ENCODE data around the gene ERICH2.

Gene ERICH2

DNA sequence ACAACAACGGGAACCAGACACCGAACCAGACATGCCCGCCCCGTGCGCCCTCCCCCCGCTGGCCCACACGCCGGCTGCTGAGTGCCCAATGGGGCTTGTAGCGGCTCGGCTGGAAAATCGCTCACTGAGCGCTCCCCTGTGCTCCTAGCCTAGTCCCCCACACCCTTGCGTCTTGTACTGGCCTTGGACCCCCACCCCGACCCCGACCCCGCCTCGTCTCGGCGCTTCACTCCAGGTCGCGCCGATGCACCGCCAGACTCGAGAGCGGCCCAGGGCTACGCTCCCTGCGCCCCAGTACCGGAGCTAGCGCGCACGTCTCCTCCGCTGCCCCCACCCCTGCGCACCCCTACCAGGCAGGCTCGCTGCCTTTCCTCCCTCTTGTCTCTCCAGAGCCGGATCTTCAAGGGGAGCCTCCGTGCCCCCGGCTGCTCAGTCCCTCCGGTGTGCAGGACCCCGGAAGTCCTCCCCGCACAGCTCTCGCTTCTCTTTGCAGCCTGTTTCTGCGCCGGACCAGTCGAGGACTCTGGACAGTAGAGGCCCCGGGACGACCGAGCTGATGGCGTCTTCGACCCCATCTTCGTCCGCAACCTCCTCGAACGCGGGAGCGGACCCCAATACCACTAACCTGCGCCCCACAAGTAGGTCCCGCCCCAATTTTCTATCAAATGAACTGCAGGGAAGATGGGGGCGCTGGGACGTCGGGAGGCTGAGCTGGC lies 48.0 kb downstream of the ERICH2 start:
- no peak for DNase-seq

DNA sequence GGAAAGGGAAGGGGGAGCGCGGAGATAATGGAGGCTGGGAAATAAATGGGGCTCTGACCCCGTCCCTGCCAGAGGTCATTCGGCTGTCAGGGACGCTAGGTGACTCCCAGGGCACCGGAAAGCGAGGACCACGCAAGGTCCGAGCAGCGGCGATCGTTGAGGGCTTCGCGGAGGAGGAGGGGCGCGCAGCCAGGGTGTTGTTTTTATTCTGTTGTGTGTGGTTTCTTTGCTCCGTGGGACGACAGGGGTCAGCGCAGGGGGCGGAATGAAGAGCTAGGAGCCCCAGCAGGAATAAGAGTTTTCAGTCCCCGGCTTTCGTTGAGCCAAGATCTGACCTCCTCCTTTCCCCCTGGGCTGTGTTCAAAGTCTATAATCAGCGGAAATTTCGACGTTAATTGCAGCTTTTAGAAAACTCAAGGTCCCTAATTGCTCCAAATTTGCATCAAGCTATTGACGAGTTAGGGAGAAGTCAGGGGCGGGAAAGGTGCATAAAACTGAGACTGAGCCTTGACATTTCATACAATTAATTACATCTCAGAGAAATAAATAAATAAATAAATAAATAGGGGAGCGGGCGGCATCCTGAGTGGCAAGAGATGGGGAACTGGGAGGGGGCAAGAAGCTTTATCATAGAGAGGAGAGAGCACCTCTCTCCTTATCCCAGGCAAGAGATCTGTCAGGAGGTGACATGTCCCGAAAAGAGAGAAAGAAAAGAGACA lies 48.7 kb downstream of the ERICH2 start:
- DNase-seq, result no peak

DNA sequence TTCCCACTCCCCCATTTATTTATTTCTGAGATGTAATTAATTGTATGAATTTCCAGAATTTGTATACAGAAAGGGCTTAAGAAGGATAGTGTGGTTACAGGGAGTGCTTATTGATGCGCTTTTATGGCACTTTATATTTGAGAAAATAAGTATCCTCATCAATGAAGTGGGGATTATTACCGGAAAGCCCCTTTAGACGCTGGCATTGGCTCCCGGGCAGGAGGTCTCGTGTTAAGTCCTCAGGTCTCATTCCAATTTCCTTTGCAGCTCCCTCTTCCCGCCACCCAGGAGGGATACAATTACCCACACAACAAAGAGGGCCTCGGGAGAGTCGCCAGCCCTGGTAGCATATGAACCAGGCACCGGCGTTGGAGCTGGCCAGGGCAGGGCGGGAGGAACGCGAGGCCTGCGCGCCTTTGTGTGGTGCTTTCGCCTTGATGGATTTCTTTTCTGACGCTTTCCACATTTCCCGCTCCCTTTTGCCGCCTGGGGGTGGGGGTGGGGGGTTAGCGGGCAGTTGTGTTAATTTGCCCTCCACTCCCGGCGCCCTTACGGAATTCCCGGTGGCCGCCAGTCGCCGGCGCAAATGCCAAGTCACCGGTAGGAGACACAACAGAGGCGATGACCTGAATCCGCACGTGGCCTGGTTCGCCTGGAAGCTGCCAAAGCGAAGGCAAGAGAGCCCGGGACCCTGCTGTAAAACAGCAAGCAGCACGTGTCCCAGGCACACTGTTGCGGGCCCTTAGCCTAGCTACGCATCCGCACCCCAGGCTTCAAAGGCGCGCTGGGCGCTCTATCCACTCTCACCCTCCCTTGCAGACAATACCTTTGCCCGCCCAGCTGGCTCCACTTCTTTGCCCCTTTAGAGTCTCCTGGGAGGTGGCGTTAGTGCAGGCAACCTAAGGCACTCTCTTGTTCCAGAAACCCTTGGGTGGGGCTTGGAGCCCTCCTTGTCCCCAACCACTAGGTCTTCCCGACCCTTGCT lies 49.8 kb downstream of the ERICH2 start:
- no peak for DNase-seq

DNA sequence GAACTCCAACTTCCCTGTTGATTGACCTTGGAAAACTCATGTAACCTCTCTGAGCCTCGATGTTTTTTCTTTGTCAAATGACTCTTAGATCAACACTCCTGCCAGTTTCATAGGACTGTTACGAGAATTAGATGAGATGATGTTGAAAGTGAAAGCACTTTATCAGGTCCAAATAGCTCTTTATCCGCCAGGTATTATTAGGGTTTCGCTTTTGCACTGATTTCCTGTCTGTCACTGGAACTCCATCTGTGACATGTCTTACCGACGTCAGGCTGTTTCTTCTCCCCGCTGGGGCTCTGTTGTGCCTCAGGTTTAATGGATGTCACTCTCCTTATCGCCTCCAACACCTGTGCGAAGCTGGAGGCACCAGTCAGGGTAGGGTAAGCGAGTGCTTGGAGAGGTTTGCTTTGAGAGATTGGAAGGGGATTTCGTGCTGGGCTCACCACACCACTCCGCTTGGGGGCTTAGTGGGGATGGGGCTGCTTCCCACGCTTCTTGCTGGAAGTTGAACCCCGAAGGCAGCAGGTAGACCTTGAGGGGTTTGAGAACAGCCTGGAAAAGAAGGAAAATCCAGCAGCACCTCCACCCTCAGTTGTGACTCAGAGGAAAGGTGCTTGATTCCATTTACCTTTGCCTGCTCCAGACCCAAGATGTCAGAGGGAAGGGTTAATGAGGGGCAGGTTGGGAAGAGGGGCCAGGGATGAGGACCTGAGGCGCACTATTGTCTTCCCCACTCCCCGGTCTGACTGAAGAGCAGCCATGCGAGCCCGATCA lies 50.8 kb downstream of the ERICH2 start:
- no peak for DNase-seq

DNA sequence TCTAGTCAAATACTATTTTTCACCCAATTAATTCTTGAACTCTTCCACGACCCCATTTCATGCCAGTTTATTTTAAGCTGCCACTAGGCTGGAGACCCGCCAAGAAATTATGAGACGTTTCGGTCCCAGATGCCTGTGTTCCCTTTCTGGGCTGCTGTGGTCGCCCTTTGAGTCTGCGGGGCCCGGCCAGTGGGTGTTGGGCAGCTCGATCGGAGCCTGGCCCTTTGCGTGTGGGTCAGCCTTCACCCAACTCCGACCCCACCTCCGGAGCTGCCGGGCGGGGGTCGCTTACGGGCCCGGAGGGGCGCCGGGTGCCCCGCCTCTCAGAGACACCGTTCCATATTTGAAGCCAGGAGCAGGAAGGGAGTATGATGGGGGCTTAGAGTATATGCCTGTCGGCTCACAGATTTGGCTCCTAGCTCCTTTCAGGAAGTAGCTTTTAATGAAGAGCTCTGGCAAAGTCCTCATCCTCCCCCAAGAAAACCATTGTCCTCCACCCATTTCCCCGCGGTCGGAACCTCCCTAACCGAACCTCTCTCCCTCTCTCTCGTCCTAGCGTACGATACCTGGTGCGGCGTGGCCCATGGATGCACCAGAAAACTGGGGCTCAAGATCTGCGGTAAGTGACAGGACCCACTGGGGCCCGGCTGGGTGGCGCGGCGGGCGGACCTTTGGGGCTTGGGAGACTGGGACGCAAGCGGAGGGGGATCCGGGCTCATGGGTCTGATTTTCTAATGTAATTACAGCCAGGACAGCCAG lies 51.5 kb downstream of the ERICH2 start:
- DNase-seq, result no peak

DNA sequence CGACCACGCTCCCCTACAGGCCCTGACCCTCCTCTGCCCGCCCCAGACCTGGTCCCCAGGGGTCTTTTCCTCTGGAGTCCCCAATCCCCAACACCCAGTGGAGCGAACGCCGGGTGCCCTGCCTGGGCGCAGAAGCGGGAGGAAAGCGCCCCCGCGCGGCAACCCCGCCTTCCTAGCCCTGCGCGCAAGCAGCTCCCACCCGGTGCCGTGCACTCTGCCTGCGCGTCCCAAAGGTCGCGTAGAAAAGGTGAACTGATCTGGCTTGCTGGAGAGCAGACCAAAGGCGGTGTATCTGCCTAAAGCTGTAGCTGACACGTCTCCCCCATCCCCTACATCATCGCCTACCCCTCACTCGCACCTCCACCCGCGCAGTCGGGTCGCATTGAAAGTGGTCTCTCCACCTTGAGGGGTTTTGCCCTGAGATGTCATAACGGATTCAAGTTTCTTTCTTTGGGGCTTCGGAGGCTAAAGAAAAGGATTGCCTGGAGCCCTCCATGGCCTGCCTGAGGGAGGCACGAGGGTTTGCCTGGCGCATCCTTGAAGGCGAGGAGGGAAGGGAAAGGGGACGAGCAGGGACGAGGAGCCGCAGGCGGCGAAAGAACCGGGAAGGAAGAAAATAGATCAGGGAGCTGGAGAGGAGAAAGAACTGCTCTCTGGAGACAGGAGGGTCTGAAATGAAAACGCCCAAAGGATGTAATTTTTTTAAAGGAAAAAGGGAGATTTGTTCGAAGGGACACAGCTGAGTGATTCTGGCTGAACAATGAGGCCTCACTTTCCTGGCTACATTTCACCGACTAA lies 52.3 kb downstream of the ERICH2 start:
- peak in 1 of 2 experiments; percentile 28 for DNase-seq

DNA sequence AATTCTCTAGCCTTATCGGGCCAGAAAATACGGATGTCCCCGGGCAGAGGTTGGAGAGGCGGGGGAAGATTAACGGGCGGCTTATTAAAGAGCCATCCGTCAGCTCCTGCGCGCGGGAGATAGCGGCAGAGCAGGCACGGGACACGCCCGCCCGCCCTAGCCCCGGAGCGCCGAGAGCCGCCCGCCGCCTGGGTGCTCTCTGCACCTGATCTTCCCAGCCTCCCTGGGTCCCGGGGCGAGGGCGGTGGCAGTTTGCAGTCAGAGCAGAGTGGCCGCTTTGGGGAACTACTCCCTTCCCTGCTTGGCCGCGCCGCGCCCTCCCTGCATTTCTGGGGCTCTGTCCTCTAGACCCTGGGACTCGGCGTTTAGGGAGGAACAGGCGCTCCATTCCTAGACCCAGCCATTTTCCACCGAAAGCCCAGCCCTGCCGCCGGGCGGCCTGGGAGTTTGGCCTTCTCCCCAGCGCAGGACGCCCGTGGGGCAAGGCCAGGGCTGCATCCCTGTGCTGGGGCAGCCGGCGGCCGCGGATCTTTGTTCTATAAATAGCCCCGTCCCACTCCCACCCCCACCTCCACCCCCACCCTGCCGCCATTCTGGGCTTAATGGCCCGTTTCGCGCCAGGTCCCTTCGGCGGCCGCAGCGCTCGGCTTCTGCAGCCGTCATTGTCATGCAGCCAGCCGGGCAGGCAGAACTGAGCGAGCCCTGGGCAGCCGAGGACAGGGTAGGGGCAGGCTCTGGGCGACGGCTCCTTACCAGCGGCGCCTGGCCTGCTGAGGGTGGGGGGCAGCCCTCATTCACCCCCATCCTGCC lies 53.1 kb downstream of the ERICH2 start:
- DNase-seq, result no peak

DNA sequence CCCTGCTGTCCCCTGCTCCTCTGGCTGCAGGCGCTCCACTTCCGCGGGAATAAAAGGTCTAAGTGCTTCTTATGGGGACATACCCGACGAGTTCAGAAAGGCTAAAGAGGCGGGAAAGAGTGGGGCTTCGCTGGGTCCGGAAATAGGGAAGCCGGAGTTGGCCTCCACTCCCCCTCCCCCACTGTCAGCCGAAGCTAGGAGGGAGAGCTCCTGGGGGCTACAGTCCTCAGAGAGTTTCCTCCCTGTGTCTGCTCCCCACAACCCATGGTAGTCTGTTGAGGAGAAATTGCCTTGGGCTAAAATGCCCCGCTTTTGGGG lies 53.7 kb downstream of the ERICH2 start:
- no peak for DNase-seq

DNA sequence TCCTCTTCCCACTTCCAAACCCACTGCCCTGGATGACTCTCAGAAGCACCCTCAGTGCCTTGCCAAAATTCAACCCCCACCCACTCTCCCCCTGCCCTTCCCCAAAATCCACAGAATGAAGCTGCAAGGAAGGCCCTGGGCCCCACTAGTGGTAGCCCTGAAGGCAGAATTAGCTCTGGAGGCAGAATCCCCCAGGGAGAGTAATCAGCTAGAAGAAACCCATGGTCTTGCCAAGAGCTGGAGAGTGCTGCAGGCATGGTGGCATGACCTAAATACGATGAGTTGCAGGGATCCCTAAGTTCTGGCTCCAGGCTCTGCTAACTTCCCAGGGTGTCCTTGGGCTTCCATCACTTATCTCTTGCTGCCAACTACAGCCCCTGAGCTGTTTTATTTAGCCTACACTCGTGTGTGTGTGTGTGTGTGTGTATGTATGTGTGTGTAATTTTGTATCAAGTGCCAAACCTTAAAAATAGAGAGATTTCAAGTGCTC lies 54.4 kb downstream of the ERICH2 start:
- DNase-seq, result no peak

DNA sequence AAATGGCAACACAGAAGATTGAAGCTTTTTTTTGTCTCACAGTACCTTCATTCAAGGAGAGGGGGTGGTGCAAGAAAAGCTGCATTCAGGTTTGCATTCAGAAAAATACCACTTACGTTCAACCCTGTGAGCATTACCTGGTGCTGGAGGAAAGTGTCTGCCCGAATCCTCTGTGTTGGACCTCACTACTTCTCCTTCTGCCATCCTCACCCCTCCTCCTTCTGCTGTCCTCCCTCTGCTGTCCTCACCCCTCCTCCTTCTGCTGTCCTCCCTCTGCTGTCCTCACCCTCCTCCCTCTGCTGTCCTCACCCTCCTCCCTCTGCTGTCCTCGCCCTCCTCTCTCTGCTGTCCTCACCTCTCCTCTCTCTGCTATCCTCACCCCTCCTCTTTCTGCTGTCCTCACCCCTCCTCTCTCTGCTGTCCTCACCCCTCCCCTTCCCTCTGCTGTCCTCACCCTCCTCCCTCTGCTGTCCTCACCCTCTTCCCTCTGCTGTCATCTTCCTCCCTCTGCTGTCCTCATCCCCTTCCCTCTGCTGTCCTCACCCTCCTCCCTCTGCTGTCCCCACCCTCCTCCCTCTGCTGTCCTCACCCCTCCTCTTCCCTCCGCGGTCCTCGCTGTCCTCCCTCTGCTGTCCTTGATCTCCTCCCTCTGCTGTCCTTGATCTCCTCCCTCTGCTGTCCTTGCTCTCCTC lies 57.8 kb downstream of the ERICH2 start:
- no peak for DNase-seq

DNA sequence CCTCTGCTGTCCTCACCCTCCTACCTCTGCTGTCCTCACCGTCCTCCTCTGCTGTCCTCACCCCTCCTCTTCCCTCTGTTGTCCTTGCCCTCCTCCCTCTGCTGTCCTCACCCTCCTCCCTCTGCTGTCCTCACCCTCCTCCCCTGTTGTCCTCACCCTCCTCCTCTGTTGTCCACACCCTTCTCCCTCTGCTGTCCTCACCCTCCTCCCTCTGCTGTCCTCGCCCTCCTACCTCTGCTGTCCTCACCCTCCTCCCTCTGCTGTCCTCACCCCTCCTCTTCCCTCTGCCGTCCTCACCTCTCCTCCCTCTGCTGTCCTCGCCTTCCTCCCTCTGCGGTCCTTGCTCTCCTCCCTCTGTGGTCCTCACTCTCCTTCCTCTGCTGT lies 58.3 kb downstream of the ERICH2 start:
- DNase-seq, result no peak

DNA sequence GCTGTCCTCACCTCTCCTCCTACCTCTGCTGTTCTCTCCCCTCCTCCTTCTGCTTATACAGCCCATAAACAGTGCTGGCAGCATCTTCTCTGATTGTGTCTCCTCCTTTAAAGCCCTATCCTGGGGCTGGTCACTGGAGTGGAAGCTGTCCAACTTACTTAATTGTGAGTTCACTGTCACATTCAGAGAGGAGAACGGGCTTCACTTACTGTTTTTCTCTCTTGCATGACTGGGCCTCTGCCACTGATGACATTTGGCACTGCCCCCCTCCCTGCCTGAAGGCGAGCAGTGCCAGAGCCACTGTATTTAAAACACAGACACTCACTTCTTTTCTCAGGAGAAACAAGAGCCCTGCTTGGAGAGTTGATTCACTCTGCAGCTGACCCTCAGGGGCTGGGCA lies 58.9 kb downstream of the ERICH2 start:
- no peak for DNase-seq

DNA sequence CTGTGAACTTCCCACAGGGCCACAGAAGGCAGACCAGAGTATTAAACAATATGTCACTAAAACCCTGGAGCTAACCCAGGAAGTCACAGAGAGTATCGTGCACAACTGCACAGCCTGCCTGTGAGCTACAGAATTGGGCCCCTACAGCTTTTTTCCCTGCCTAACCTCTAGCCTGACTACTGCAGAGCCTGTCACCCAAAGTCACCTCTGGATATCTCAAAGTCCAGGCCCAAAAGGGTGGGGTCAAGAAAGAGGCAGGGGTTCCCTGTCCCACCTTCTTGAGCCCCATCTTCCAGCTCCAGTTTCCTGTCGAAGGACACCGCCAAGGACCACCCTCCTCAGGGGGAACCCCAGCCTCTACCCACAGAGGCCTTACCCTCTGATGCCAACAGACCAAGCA lies 60.0 kb downstream of the ERICH2 start:
- DNase-seq, result no peak

DNA sequence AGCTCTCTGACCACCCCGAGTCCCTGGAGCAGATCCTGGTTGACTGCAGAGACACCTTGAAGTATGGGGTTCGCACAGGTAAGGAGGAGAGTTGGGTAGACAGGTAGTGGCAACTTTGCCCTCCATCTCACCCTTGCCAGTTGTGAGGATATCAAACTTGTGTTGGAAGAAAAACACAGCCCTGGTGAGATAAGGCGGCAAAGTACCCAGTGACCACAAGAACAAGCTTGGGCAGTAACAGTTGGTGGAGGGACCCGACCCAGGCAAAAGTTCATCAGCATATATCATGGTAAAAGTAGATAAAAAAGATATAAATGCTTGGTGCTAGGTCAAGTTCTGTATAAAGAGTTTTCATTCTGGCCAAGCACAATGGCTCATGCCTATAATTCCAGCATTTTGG lies 60.9 kb downstream of the ERICH2 start:
- DNase-seq, result no peak

DNA sequence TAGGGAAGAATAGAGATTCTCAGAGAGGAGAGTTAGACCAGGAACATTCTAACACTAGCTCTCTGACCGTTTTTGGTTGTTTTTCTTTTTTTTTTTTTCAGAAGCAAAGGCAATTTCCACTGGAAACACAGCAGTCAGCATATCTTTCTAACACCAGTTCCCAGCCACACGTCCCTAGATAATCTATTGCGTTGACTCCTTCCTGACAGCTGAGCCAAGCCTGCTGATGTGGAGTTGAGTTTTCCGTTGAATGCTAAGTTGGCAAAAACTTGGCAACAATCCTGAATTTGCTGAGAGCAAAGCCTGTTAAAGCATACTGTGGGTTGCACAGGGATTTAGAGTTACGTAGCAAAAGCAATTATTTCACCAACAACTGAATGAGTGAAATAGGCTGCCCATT lies 65.8 kb downstream of the ERICH2 start:
- DNase-seq, result no peak

DNA sequence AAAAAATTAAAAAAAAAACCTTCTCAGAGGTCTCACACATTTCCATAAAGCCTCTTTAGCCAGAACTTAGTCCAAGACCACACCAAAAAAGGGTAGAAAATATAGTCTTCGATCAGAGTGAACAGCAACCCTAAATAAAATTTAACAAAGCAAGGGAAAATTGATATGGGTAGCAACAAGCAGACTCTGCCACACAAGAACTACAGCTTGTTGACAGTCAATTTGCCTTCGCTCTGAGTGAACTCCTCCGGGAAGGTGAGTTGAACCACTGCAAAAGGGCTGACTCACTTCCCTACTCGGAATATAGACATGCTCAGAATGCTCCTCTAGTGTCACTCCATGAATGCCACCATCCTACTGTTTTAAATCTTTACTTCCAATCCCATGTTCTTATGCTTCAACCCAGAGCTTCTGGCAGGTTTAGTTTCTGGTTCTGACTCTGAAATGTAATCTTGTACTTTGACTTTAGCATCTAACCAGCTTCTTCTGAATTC lies 70.6 kb downstream of the ERICH2 start:
- DNase-seq, result no peak

DNA sequence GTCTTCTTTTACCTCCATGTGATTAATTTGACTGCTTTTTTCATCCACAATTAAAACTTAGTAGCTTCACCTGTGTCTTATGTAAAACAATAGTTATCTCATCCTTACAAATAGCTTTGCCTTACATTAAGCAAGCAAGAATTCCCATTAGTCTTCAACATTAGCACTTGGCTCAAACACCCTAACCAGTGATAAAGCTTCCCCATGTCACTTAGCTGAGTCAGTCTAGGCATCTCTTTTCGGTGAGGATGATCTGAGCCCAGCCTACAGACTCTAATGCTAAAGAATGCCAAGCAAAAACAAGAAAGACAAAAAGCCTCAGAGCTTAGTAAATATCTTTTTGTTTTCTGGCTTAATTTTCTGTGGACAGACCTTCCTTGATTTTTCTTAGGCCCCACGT lies 72.6 kb downstream of the ERICH2 start:
- DNase-seq, result no peak

DNA sequence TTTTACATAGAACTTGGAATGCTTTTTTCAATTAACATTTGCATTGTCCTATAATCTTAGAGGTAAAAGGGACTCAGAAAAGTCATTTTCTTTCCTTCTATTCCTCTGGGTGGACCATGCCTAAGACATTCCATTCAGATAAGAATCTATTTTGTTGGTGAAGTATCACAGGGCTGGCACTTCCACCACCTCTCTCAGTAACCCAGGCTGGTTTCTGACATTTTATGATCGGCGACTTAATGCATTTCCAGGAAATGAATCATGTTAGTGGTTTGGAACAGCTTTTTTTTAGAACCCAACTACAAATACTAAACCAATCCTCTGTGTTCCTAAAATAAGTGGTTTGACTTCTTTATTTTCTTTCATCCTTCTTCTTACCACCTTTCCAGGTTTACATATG lies 73.5 kb downstream of the ERICH2 start:
- DNase-seq, result no peak

DNA sequence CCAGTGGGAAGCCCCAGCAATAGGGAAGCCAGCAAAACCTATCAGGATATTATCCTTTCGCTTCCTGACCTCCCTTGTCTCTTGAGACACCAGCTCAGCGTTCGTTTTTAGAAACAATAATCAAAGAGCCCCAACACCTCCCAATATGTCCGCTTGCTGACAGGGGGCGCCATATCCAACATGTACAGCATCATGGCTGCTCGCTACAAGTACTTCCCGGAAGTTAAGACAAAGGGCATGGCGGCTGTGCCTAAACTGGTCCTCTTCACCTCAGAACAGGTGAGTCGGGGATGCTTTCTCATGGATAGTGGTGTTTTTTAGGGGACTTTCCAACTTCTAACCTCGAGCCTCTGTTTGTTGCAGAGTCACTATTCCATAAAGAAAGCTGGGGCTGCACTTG lies 75.2 kb downstream of the ERICH2 start:
- no peak for DNase-seq

Measured in stimulated activated CD4-positive, alpha-beta T cell treated with anti-CD3 and anti-CD28 coated beads, Interleukin-4, amount 100 ng/mL, for 4 hours (primary cell).